Uterus (tissue), 2 donors: ENCODE measurements around the gene ACTR8.

Source experiments
- CTCF ChIP-seq, 4 experiments: fragments of 200-600 bp in 2 of 4; fragments of 450-650 bp in 2 of 4; sonication (generic) in 2 of 4; IDR thresholded peaks; one replicate each; pipeline ENCODE4 v1.5.1; 2016 to 2019; ENCODE audit warnings: antibody characterized with exemption in 4 of 4, mild to moderate bottlenecking in 2 of 4, moderate library complexity in 1 of 4
- POLR2A ChIP-seq, 2 donors: fragments of 450-650 bp; IDR thresholded peaks; one replicate each; pipeline ENCODE4 v1.6.1; 2016; ENCODE audit warnings: antibody characterized with exemption in 2 of 2, mild to moderate bottlenecking in 1 of 2, moderate library complexity in 1 of 2

DNA sequence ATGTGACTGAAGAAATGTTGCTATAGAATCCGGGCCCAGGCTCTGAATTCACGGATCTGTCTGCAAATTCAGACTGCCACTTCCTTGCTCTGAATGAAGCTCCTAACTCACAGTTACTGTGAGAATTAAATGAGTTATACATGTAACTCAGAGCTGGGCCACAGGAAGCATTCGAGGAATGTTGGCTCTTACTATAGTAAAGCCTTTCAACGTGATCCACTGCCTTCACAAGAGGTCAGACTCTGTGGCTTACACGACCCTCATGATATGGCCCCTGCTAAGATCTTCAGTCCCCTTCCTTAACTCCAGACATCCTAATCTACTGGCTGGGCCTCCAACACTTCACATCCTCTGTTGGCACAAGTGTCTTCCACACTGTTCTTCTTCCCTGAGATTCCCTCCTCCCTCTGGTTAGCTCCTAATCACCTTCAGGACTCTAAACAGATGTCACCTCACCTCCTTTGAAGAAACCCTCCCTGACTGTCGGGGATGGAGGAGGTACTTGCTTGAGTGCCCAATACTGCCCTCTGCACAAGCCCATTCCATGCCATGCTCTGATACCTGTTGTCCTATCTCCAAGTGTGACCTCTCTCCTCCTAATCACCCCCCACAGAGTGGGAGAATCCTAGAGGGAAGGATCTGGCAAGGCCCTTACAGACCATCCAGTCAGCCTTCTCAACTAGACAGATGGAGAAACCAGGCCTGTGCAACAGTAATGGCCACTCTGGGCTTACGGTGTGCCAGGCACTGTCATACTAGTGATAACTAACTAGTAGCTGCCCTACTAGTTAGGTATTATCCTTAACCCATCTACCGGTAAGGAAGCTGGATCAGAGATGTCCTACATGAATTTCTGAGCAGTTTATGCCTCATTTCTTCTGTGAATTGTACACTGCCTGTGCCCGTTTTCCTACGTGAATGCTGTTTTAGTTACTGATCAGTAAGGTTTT lies 1.3 kb downstream of the ACTR8 start:
- TF ChIP-seq CTCF (IDR thresholded peaks at IDR 0.05) (no peak), POLR2A (IDR thresholded peaks at IDR 0.05) (no peak)
